Neural cell (in vitro differentiated cells): Measurements from ENCODE around the gene BANF1. TPM values are rescaled to one million over a fixed set of nuclear protein-coding genes. Genes with fewer than 3 reads are reported as not detected.

Experiments
- H2AFZ ChIP-seq: fragments of 200-600, 300-800 bp; sonication (generic), shearing (Covaris generic); 2 replicates; pipeline ENCODE4 v1.6.0; 2014; ENCODE audit warnings: low read depth, mild to moderate bottlenecking, antibody characterized with exemption, low read length, moderate library complexity
- H3F3A ChIP-seq: fragments of 200-600 bp; shearing (Covaris generic); 2 replicates; pipeline ENCODE4 v1.6.1; 2016; ENCODE audit warnings: mild to moderate bottlenecking, moderate library complexity, mixed read lengths, antibody characterized with exemption, low read length; ENCODE audit not compliant: insufficient read depth, poor library complexity, severe bottlenecking
- H3K27ac ChIP-seq: fragments of 200-600, 300-800 bp; sonication (generic), shearing (Covaris generic); 2 replicates; pipeline ENCODE4 v1.5.1; 2014; ENCODE audit warnings: mild to moderate bottlenecking, low read length, moderate library complexity
- H3K27me3 ChIP-seq: fragments of 300-800, 200-600 bp; sonication (generic), shearing (Covaris generic); 2 replicates; pipeline ENCODE4 v1.6.0; 2014; ENCODE audit warnings: mild to moderate bottlenecking, low read depth, low read length, moderate library complexity; ENCODE audit not compliant: insufficient read depth
- H3K36me3 ChIP-seq: fragments of 300-800, 200-600 bp; sonication (generic), shearing (Covaris generic); 2 replicates; pipeline ENCODE4 v1.5.1; 2014; ENCODE audit warnings: mild to moderate bottlenecking, antibody characterized with exemption, low read length, moderate library complexity; ENCODE audit not compliant: insufficient read depth
- H3K4me2 ChIP-seq: fragments of 300-800, 200-600 bp; sonication (generic), shearing (Covaris generic); 2 replicates; pipeline ENCODE4 v1.6.0; 2014; ENCODE audit warnings: mild to moderate bottlenecking, low read length
- H3K4me3 ChIP-seq: fragments of 300-800, 200-600 bp; sonication (generic), shearing (Covaris generic); 2 replicates; pipeline ENCODE4 v1.5.1; 2014; ENCODE audit warnings: mild to moderate bottlenecking, low read length, moderate library complexity
- H3K79me2 ChIP-seq: fragments of 200-600 bp; shearing (Covaris generic); replicated peaks from 2 replicates; pipeline ENCODE4 v1.6.0; 2014; ENCODE audit warnings: mild to moderate bottlenecking, low read length, moderate library complexity; ENCODE audit not compliant: insufficient read depth
- H3K9ac ChIP-seq: fragments of 300-800, 200-600 bp; sonication (generic), shearing (Covaris generic); 2 replicates; pipeline ENCODE4 v1.6.1; 2016; ENCODE audit warnings: mild to moderate bottlenecking, low read length, mixed read lengths
- H3K9me2 ChIP-seq: fragments of 200-600 bp; shearing (Covaris generic); 2 replicates; pipeline ENCODE4 v1.6.1; 2016; ENCODE audit warnings: mild to moderate bottlenecking, low read length, mixed read lengths; ENCODE audit not compliant: insufficient read depth
- H3K9me3 ChIP-seq: fragments of 200-600, 300-800 bp; sonication (generic), shearing (Covaris generic); 2 replicates; pipeline ENCODE4 v1.6.1; 2016; ENCODE audit warnings: mild to moderate bottlenecking, mixed run types, low read length, moderate library complexity, mixed read lengths
- H4K20me1 ChIP-seq: fragments of 200-600 bp; shearing (Covaris generic); 2 replicates; pipeline ENCODE4 v1.6.1; 2016; ENCODE audit warnings: mild to moderate bottlenecking, mixed run types; ENCODE audit not compliant: insufficient read depth
- EP300 ChIP-seq: fragments of 450-650 bp; conservative IDR thresholded peaks from 2 replicates; pipeline ENCODE4 v1.6.1; 2014; ENCODE audit warnings: antibody characterized with exemption, mild to moderate bottlenecking, moderate library complexity; ENCODE audit not compliant: poor library complexity, severe bottlenecking
- EZH2 ChIP-seq: fragments of 200-600, 300-800 bp; shearing (Covaris generic), sonication (generic); IDR thresholded peaks from 2 replicates; pipeline ENCODE4 v1.6.1; 2014; ENCODE audit warnings: antibody characterized with exemption, low read length, borderline replicate concordance, mild to moderate bottlenecking; ENCODE audit not compliant: insufficient read depth, poor library complexity, severe bottlenecking
- MXI1 ChIP-seq: fragments of 450-650 bp; conservative IDR thresholded peaks from 2 replicates; pipeline ENCODE4 v1.6.1; 2014; ENCODE audit warnings: antibody characterized with exemption, mild to moderate bottlenecking; ENCODE audit not compliant: poor library complexity, severe bottlenecking
- POLR2AphosphoS5 ChIP-seq: IDR thresholded peaks from 2 replicates; pipeline ENCODE4 v1.6.1; 2012
- RAD21 ChIP-seq: fragments of 450-650 bp; conservative IDR thresholded peaks from 2 replicates; pipeline ENCODE4 v1.6.1; 2014; ENCODE audit warnings: antibody characterized with exemption, mild to moderate bottlenecking, moderate library complexity
- SMC3 ChIP-seq: fragments of 450-650 bp; conservative IDR thresholded peaks from 2 replicates; pipeline ENCODE4 v1.6.1; 2014; ENCODE audit warnings: antibody characterized with exemption, mild to moderate bottlenecking, moderate library complexity; ENCODE audit not compliant: poor library complexity
- TAF1 ChIP-seq: IDR thresholded peaks from 2 replicates; pipeline ENCODE4 v1.6.1; 2012; ENCODE audit warnings: low read depth
- polyA plus RNA-seq: library from polyadenylated mRNA; depleted of rRNA; stranded (reverse); fragments of >200 nt; gene quantifications from 2 replicates; pipeline ENCODE4 v1.2.3, GENCODE V29; 2014
- TF ChIP-seq, protein P1 (sequence below): fragments of 450-650 bp; IDR thresholded peaks from 2 replicates; pipeline ENCODE4 v1.5.1; 2014; ENCODE audit warnings: antibody characterized with exemption, mild to moderate bottlenecking, moderate library complexity; ENCODE audit not compliant: poor library complexity, severe bottlenecking
- TF ChIP-seq, protein P2 (sequence below): IDR thresholded peaks from 2 replicates; pipeline ENCODE4 v1.6.1; 2012; ENCODE audit warnings: borderline replicate concordance

BANF1 gene
- polyA plus RNA-seq, 1 donor from 2014 or later = 60.0 TPM

DNA sequence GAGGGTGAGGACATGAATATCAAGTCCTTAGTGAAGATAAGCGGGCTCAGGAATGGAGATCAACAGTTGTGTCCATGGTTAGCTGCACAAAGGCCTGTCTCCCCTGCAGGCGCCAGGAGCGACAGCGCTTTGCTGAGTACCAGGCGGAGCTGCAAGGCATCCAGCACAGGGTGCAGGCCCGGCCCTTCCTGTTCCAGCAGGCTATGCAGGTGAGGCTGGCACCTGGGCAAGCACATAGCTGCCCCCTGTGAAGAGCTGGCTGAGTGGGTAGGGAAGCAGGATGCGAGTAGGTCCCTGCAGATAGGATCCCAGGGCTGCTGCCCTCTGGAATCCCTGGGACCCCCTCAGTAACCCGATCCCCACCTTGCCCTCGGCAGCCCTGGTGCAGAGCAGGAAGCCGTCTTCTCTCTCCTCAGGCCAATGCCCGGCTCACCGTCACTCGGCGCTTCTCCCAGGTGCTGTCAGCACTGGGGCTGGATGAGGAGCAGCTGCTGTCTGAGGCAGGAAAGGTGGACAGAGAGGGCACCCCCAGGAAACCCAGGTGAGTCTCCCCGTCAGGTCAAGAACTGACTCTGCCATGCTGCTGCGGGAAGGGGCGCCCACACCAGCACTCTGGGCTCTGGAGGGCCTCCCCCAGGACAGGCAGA lies 43.4 kb upstream of the BANF1 start:
- Histone ChIP-seq H3K79me2 (peaks cover 17% of the 10 kb centered on the region), H3K36me3 (no peaks in the 10 kb centered on the region), H4K20me1 (no peaks in the 10 kb centered on the region), H3K9me2 (no peaks in the 10 kb centered on the region), H3K9me3 (no peaks in the 10 kb centered on the region), H2AFZ (no peak overlapping the region), H3K4me3 (no peak overlapping the region), H3K9ac (no peak overlapping the region), H3K4me2 (no peak overlapping the region), H3K27me3 (no peaks in the 10 kb centered on the region), H3K27ac (no peak overlapping the region), H3F3A (no peaks in the 10 kb centered on the region)
- TF ChIP-seq, protein P1, sequence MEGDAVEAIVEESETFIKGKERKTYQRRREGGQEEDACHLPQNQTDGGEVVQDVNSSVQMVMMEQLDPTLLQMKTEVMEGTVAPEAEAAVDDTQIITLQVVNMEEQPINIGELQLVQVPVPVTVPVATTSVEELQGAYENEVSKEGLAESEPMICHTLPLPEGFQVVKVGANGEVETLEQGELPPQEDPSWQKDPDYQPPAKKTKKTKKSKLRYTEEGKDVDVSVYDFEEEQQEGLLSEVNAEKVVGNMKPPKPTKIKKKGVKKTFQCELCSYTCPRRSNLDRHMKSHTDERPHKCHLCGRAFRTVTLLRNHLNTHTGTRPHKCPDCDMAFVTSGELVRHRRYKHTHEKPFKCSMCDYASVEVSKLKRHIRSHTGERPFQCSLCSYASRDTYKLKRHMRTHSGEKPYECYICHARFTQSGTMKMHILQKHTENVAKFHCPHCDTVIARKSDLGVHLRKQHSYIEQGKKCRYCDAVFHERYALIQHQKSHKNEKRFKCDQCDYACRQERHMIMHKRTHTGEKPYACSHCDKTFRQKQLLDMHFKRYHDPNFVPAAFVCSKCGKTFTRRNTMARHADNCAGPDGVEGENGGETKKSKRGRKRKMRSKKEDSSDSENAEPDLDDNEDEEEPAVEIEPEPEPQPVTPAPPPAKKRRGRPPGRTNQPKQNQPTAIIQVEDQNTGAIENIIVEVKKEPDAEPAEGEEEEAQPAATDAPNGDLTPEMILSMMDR = no peak
- TF ChIP-seq MXI1 (no peak), POLR2AphosphoS5 (no peak), EP300 (no peak), EZH2 (no peak), SMC3 (no peak), TAF1 (no peak), RAD21 (no peak)
- TF ChIP-seq, protein P2, sequence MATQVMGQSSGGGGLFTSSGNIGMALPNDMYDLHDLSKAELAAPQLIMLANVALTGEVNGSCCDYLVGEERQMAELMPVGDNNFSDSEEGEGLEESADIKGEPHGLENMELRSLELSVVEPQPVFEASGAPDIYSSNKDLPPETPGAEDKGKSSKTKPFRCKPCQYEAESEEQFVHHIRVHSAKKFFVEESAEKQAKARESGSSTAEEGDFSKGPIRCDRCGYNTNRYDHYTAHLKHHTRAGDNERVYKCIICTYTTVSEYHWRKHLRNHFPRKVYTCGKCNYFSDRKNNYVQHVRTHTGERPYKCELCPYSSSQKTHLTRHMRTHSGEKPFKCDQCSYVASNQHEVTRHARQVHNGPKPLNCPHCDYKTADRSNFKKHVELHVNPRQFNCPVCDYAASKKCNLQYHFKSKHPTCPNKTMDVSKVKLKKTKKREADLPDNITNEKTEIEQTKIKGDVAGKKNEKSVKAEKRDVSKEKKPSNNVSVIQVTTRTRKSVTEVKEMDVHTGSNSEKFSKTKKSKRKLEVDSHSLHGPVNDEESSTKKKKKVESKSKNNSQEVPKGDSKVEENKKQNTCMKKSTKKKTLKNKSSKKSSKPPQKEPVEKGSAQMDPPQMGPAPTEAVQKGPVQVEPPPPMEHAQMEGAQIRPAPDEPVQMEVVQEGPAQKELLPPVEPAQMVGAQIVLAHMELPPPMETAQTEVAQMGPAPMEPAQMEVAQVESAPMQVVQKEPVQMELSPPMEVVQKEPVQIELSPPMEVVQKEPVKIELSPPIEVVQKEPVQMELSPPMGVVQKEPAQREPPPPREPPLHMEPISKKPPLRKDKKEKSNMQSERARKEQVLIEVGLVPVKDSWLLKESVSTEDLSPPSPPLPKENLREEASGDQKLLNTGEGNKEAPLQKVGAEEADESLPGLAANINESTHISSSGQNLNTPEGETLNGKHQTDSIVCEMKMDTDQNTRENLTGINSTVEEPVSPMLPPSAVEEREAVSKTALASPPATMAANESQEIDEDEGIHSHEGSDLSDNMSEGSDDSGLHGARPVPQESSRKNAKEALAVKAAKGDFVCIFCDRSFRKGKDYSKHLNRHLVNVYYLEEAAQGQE = no peak

DNA sequence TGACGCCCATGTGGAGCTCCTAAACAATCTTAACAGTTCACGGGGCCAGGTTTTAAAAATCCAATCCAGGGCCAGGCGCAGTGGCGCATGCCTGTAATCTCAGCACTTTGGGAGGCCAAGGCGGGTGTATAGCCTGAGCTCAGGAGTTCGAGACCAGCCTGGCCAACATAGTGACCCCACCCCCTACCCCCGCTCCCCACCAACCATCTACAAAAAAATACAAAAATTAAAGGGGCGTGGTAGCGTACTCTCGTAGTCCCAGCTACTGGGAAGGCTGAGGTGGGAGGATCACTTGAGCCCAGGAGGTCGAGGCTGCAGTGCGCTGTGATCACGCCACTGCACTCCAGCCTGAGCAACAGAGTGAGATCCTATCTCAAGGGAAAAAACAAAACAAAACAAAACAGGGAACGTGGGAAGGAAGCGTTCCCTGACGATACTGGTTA lies 41.5 kb upstream of the BANF1 start:
- H3K4me2 ChIP-seq = peak overlapping the region; percentile 68
- H3K4me3 ChIP-seq = peak overlapping the region; percentile 97
- H3K9me2 ChIP-seq = no peaks in the 10 kb centered on the region
- H3K36me3 ChIP-seq = no peaks in the 10 kb centered on the region
- H3K27me3 ChIP-seq = no peaks in the 10 kb centered on the region
- H3K9ac ChIP-seq = peak overlapping the region; percentile 95
- no peaks in the 10 kb centered on the region for H3F3A ChIP-seq
- no peaks in the 10 kb centered on the region for H4K20me1 ChIP-seq
- peak overlapping the region; percentile 98 for H2AFZ ChIP-seq
- H3K79me2 ChIP-seq = peaks cover 19% of the 10 kb centered on the region
- H3K9me3 ChIP-seq = no peaks in the 10 kb centered on the region
- peak overlapping the region; percentile 94 for H3K27ac ChIP-seq
- no peak for TF ChIP-seq RAD21
- no peak for TF ChIP-seq TAF1
- no peak for TF ChIP-seq SMC3
- TF ChIP-seq EZH2 = no peak
- no peak for TF ChIP-seq POLR2AphosphoS5
